IMR-90 (cell line): Measurements from ENCODE around the gene HS2ST1. TPM values are rescaled to one million over a fixed set of nuclear protein-coding genes. Genes with fewer than 3 reads are reported as not detected.

ENCODE experiments used
- ATAC-seq: fragments of 200-7000 bp; cut with Tn5 transposase; 2 replicates; pipeline ENCODE4 v1.9.1; 2020; ENCODE audit warnings: low read depth, mild to moderate bottlenecking, moderate library complexity
- BruUV-seq: library from RNA; stranded (reverse); fragments of 400-500 nt; replicated peaks from 2 replicates; lab custom pipeline; 2021; lab: Mats Ljungman, UMichigan
- CTCF ChIA-PET: fragments of 300-600 bp; formaldehyde crosslinking; extraction: SDS; loops from one replicate; lab custom pipeline; 2021; ENCODE audit warnings: antibody characterized with exemption; lab: Yijun Ruan, JAX
- POLR2A ChIA-PET: fragments of 300-600 bp; sonication (Branson Sonifier 250); formaldehyde crosslinking; loops from one replicate; lab custom pipeline; 2022; ENCODE audit warnings: antibody characterized with exemption; ENCODE audit not compliant: unreplicated experiment; lab: Charles Lee
- DNase-seq: peaks from one replicate; pipeline ENCODE4 v3.0.0; 2013
- H2AFZ ChIP-seq: replicated peaks from 2 replicates; pipeline ENCODE3; 2013; ENCODE audit warnings: low read length, mild to moderate bottlenecking; ENCODE audit not compliant: poor library complexity
- H2AK5ac ChIP-seq: 2 replicates; pipeline ENCODE4 v1.6.1; 2013; ENCODE audit warnings: low read depth, low read length, inconsistent platforms
- H2AK9ac ChIP-seq: replicated peaks from 2 replicates; pipeline ENCODE3; 2013; ENCODE audit warnings: mild to moderate bottlenecking, low read depth, low read length, moderate library complexity; ENCODE audit not compliant: poor library complexity
- H2BK120ac ChIP-seq: 2 replicates; pipeline ENCODE4 v1.6.1; 2013; ENCODE audit warnings: low read depth, low read length, inconsistent platforms
- H2BK15ac ChIP-seq: 3 replicates; pipeline ENCODE4 v1.6.1; 2013; ENCODE audit warnings: low read depth, low read length, inconsistent platforms
- H2BK20ac ChIP-seq: 2 replicates; pipeline ENCODE4 v1.6.1; 2013; ENCODE audit warnings: low read depth, mild to moderate bottlenecking, inconsistent platforms, low read length, moderate library complexity
- H2BK5ac ChIP-seq: 2 replicates; pipeline ENCODE4 v1.6.1; 2013; ENCODE audit warnings: mild to moderate bottlenecking, low read depth, low read length, inconsistent platforms; ENCODE audit not compliant: poor library complexity, severe bottlenecking
- H3K14ac ChIP-seq: replicated peaks from 2 replicates; pipeline ENCODE4 v1.6.1; 2013; ENCODE audit warnings: low read depth, low read length, inconsistent platforms
- H3K18ac ChIP-seq: 2 replicates; pipeline ENCODE4 v1.6.1; 2013; ENCODE audit warnings: low read depth, low read length, control low read depth
- H3K23ac ChIP-seq: 2 replicates; pipeline ENCODE4 v1.6.1; 2013; ENCODE audit warnings: low read depth, low read length, inconsistent platforms
- H3K27ac ChIP-seq: 2 replicates; pipeline ENCODE4 v1.5.1; 2013; ENCODE audit warnings: mild to moderate bottlenecking, control low read depth, low read length; ENCODE audit not compliant: insufficient read depth
- H3K27me3 ChIP-seq: 2 replicates; pipeline ENCODE4 v1.6.1; 2013; ENCODE audit warnings: low read length; ENCODE audit not compliant: control insufficient read depth, insufficient read depth
- H3K36me3 ChIP-seq: 2 replicates; pipeline ENCODE4 v1.6.1; 2013; ENCODE audit warnings: low read length, mixed read lengths; ENCODE audit not compliant: control insufficient read depth, insufficient read depth
- H3K4ac ChIP-seq: 2 replicates; pipeline ENCODE4 v1.6.1; 2013; ENCODE audit warnings: low read depth, low read length, inconsistent platforms
- H3K4me1 ChIP-seq: 2 replicates; pipeline ENCODE4 v1.6.1; 2013; ENCODE audit warnings: low read length, mixed read lengths; ENCODE audit not compliant: control insufficient read depth, insufficient read depth
- H3K4me2 ChIP-seq: 2 replicates; pipeline ENCODE4 v1.6.1; 2013; ENCODE audit warnings: low read depth, mild to moderate bottlenecking, control low read depth, low read length, moderate library complexity
- H3K4me3 ChIP-seq: 2 replicates; pipeline ENCODE4 v1.5.1; 2013; ENCODE audit warnings: low read depth, mild to moderate bottlenecking, control low read depth, low read length, moderate library complexity; ENCODE audit not compliant: insufficient read depth
- H3K56ac ChIP-seq: 2 replicates; pipeline ENCODE4 v1.6.1; 2013; ENCODE audit warnings: low read length, inconsistent platforms; ENCODE audit not compliant: insufficient read depth; ENCODE audit errors: extremely low read depth
- H3K79me1 ChIP-seq, 2 experiments: 2 replicates each; pipeline ENCODE4 v1.6.1; 2013; ENCODE audit warnings: low read length in 2 of 2, inconsistent platforms in 1 of 2, low read depth in 1 of 2
- H3K9ac ChIP-seq: 2 replicates; pipeline ENCODE4 v1.6.1; 2013; ENCODE audit warnings: low read depth, low read length, control low read depth
- H3K9me1 ChIP-seq: 2 replicates; pipeline ENCODE4 v1.6.1; 2013; ENCODE audit warnings: low read length, inconsistent platforms; ENCODE audit not compliant: insufficient read depth
- H3K9me3 ChIP-seq: 2 replicates; pipeline ENCODE4 v1.6.1; 2013; ENCODE audit warnings: low read length; ENCODE audit not compliant: control insufficient read depth, insufficient read depth
- H4K20me1 ChIP-seq: 2 replicates; pipeline ENCODE4 v1.6.1; 2013; ENCODE audit warnings: low read length, inconsistent platforms; ENCODE audit not compliant: insufficient read depth
- H4K5ac ChIP-seq: 2 replicates; pipeline ENCODE4 v1.6.1; 2013; ENCODE audit warnings: mild to moderate bottlenecking, low read depth, low read length, control low read depth
- H4K8ac ChIP-seq, 2 experiments: 2 replicates each; pipeline ENCODE4 v1.6.1; 2013; ENCODE audit warnings: low read depth in 2 of 2, low read length in 2 of 2, control low read depth in 1 of 2, inconsistent platforms in 1 of 2
- H4K91ac ChIP-seq: 2 replicates; pipeline ENCODE4 v1.6.1; 2013; ENCODE audit warnings: low read depth, low read length, inconsistent platforms; ENCODE audit not compliant: insufficient read depth
- CHD1 ChIP-seq: IDR thresholded peaks from 2 replicates; pipeline ENCODE4 v1.6.1; 2012; ENCODE audit warnings: low read depth, low read length, improper control_type of control experiment
- NFE2L2 ChIP-seq: fragments of 150-350 bp; IDR thresholded peaks from 2 replicates; pipeline ENCODE4 v1.6.1; 2016; ENCODE audit warnings: low read depth, mild to moderate bottlenecking, low read length
- WGBS, 2 experiments: methylation state at CpG; one replicate each; pipeline versions ENCODE4 v1.1.5 to v1.1.7; 2013; ENCODE audit warnings: missing lambda C conversion rate in 2 of 2; ENCODE audit not compliant: insufficient read length in 1 of 2; ENCODE audit errors: extremely low coverage in 2 of 2; 5-methylcytosine and 5-hydroxymethylcytosine counted together
- dilution Hi-C: fragments of 300-500 bp; cut with HindIII; formaldehyde crosslinking; loops from one replicate; pipeline ENCODE4 v1.14.3; 2018; ENCODE audit warnings: low sequenced_read_pairs; ENCODE audit not compliant: unreplicated experiment
- in situ Hi-C: fragments of 300-500 bp; cut with MboI; formaldehyde crosslinking; loops from 3 replicates; pipeline ENCODE4 v1.14.3; 2019; ENCODE audit warnings: low sequenced_read_pairs, inconsistent platforms, mixed read lengths
- intact Hi-C: fragments of 100-400 bp; cut with micrococcal nuclease; formaldehyde crosslinking; loops from 2 replicates; pipeline ENCODE4 v1.10.0; 2022
- polyA plus RNA-seq, 3 experiments: library from polyadenylated mRNA; depleted of rRNA; stranded (reverse); fragments of >200 nt; gene quantifications; 2 replicates each; pipeline ENCODE4 v1.2.3, GENCODE V29; 2012; ENCODE audit warnings: low replicate concordance in 1 of 3
- total RNA-seq: library from RNA; depleted of rRNA; stranded (reverse); fragments of >200 nt; gene quantifications from 2 replicates; pipeline ENCODE4 v1.2.3, GENCODE V29; 2012

HS2ST1 gene
- total and polyA plus RNA-seq, 2 of the 4 experiments (the other 2 are of a cell fraction): 7.8 to 13.1 TPM

GRCh38 chr1:87144981-87145380, 230.5 kb downstream of the HS2ST1 start:
- Histone ChIP-seq H2AFZ (no peak overlapping the region), H2AK5ac (no peak overlapping the region), H2BK20ac (no peak overlapping the region), H3K27ac (no peak overlapping the region), H4K5ac (no peak overlapping the region), H3K9ac (no peak overlapping the region), H3K27me3 (peaks cover 4% of the 10 kb centered on the region; the same call in 1 of the 2 replicates), H2BK5ac (no peak overlapping the region), H2BK15ac (no peak overlapping the region), H4K20me1 (no peaks in the 10 kb centered on the region), H4K91ac (no peak overlapping the region), H4K8ac (no peak overlapping the region), H3K9me1 (no peaks in the 10 kb centered on the region), H3K4me3 (no peak overlapping the region), H3K18ac (no peak overlapping the region), H3K14ac (no peak overlapping the region), H3K23ac (no peak overlapping the region), H2AK9ac (no peak overlapping the region), H3K9me3 (no peaks in the 10 kb centered on the region), H3K4ac (no peak overlapping the region), H3K36me3 (no peaks in the 10 kb centered on the region), H2BK120ac (no peak overlapping the region), H3K79me1 (no peaks in the 10 kb centered on the region), H3K56ac (no peak overlapping the region), H3K4me2 (no peak overlapping the region), H3K4me1 (peaks cover 6% of the 10 kb centered on the region; the same call in 1 of the 2 replicates)
- in situ Hi-C loops: loop anchor here (25.0 kb wide), 1 partner anchor 917 kb away; no protein-coding TSS in a partner anchor
- WGBS, 2 experiments: 90% methylated on average over 2 of the region's 2 CpGs; no CpG with 5 or more reads in 1 of the 2 experiments
- DNase-seq (no peak), ATAC-seq (no peak)
- ChIA-PET POLR2A (no interaction called here), CTCF (interaction anchor here (0.6 kb wide), 1 partner anchor 64 kb away, joined by 3 read pairs; no protein-coding TSS in a partner anchor)
- dilution Hi-C loops: no loop called here
- no TSS peak for BruUV-seq
- TF ChIP-seq NFE2L2 (no peak), CHD1 (no peak)
- intact Hi-C loops: no loop called here
